ENCODE data around the gene FILIP1L.
A peak's percentile ranks its signal among the peaks of the same experiment; 100 is the strongest.

The FILIP1L gene

DNA sequence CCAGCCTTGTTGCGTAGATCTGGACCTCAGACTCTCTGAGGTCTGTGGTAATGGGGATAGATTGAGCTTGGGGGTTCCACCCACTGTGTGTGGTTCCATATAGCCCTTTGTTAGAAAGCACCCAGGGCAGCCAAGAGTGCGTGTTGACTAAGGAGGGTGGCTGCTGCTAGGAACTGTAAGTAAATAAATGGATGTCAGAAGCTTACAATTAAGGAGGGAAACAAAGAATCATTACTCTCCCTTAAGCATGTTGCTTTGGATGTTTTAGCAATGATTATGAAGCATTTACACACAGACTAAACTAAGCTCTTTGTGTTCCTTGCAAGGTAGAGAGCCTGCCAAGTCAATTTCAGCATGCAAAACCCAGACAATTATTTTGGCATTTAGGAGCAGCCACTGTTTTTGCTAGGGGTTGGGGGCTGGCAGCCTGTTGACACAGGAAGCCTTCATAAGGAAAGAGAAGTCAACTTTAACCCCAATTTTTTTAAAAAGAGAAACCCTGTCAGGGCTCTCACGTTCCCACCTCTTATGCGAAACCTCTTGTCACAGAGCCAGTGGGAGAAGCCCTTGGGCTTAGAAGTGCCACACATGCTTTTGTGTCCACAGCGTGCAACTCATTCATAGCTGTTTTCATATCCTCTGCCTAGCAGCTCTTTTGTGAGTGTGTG is 168.8 kb downstream of the FILIP1L start:
- DNase-seq, result peak; percentile 31

GRCh38 chr3:99943931-99944761 is 170.2 kb downstream of the FILIP1L start:
- DNase-seq, result no peak

GRCh38 chr3:99941211-99941610 is 173.1 kb downstream of the FILIP1L start:
- DNase-seq, result no peak

GRCh38 chr3:99940350-99940749 is 174.0 kb downstream of the FILIP1L start:
- DNase-seq, result no peak

DNA sequence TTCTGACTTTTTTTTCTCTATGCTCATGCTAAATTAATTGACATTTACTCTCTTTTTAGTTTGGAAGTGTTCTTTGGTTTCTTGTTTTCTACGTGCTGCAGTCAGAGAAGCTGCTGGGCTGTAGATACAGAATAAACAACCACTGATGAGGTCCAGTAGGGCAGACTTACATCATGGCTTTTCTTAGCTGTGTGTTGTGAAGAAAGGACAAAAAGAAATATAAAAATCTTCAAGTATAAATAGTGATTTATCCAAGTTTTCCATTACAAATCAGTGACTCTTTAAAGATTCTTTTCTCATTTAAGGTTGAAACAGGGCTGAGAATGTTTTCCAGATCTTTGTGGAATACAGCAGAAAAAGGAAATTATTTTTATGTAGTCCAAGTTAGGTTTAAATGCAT is 174.4 kb downstream of the FILIP1L start:
- no peak for DNase-seq

DNA sequence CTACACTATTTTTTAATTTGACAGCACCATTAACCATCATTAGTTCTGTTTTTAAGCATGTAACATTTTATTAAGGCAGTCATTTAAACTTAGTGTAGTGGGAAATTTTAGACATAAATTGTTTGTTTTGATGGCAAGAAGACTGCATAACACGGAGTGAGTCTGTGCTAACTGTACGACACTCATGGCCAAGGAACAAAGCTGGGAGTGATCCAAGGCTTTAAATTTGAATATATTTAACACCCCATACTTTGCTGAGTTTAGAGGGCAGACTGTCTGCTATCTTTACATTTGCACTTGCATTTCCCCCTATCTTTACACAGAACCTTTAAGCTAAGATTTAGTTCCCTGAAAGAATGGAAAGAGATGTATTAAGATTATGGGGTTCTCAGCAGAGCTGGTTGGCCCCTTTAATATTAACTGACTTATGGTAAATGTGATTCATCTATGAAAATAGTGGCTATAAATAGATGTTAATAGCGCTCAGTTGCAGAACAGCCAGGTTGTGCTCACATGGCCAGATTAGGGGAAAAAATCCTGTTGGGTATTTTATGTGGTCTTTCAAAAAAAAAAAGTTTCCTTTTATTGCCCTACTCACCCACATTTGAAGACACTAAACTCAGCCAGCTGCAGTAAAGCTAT is 175.9 kb downstream of the FILIP1L start:
- peak; percentile 76 for DNase-seq

DNA sequence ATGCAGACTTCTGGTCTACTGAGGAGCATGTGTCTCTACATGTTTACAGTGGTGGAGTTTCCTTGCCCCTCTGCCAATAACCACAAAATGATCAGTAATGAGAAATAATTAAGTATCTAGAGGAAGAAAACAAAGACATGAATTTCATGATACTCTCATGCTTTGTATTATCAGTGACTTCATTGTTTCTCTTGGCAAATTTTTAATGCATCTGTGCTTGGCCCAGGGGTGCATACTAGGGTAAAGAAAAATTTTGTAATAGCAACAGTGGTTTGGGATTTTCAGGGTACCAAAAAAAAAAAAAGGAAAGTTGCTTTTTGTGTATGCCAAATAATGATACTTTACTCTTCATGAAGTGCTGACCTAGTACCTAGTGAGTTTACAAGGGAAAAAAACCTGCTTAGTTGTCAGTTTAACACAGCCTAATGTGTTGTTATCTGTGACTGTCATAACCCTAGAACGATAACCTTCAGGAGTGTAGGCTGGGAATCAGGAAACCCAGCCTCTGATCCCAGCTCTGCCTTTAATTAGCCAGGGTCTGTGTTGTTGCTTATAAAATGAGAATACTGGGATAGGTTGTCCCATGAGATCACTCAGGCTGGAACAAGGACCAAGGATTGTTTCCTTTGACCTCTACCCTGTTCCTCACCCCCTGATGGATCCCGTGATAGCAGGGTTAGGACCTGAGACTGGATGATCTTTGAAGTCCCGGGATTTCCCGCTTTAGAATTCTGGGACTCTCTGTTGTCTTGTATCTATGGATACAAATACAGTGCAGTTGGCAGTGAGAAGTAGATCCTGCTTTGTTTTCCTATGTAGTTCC is 179.1 kb downstream of the FILIP1L start:
- DNase-seq, result no peak

DNA sequence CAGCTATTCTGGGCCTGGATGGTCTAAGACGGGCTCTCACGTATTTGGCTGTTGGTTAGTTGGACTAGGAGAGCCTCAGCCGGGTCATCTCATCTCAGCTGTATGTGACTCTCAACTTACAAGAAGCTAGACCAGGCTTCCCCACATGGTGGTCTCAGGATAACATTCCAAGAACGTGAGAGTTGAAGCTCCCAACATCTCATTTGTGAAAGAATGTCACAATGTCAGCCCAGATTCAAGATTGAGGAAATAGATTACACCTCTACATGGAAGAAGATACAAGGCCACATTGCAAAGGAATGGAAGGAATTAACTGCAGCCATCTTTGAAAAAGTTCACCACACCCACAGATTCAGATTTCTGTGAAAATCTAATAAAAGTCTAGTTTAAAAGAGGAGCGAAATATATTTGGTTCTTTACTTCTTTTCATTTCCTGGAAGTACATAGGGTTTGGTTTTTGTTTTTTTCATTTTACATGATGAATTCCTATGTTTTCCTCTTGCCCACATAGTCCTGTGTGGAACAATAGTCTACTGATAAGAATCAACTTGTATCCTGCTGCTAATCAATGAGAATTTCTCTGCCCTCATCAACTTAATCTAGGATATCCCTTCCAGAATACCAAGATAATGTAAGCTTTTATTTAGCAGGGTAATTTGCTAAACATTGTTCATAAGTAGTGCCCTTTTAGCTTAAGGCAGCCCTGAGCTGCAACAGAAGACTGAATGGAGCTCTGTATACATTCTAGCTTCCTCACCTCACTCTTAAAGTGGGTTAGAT is 180.1 kb downstream of the FILIP1L start:
- no peak for DNase-seq

- DNase-seq, result no peak
These were observed 183.2 kb downstream of the FILIP1L start for GRCh38 chr3:99931059-99931458.

DNA sequence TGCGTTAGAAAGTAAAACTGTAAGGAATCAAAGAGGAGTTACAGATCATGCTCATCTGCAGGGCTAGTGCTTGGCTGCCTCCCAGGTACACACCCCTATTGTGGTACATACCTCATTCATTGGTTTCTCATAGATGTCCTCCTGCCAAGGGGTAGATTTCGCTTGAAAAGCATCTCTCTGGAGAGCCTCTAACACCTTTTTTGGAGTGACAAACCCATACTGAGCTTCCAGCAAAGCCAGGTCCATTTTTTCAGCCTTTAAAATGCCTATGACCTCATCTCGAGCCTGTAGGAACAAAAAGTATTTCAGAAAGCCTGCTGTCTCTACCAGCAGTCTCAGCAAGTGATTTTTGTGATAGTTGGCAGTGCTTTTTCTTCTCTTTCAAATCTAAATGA is 184.6 kb downstream of the FILIP1L start:
- peak; percentile 86 for DNase-seq

DNA sequence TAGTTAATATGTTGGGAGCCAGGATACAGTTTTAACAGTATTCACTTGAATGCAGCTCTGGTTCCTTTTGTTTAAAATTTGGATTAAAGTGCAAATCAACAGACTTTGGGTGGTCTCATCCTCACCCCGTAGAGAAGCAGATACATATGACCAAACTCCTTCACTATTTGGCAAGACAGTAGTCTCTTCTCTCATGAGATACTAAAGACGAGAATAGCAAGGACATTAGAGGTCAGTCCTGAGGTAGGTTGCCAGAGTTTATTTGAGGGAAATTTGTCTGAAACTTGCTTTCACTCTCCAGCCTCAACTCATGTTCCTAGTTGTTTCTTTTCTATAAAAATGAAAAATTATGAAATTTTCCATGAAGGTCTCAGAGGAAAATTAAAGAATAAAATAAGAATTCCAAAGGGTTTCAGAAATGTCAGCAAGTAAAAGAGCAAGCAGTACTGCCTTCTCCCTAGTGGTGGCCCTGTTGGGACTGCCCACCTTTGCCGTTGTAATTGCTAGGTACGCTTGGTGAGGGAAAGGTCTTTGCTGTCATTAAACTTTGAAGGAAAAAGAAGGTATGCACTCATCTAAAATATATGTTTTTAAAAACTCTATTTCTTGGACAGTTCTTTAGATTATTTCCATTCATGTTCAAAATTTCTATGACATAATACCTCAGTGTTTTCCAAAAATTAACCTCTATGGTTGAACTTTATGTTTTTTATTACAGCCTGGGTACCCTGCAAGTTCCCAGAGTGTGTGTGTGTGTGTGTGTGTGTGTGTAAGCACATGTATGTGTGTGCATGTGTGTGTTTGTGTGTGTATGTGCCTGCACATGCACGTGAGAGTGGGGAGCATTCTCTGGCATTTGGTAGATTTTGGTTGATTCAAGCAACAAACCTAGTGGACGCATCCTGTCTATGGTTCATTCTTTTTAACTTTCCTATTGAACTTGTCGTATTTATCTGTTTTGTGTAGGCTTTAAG is 185.2 kb downstream of the FILIP1L start:
- DNase-seq, result no peak

DNA sequence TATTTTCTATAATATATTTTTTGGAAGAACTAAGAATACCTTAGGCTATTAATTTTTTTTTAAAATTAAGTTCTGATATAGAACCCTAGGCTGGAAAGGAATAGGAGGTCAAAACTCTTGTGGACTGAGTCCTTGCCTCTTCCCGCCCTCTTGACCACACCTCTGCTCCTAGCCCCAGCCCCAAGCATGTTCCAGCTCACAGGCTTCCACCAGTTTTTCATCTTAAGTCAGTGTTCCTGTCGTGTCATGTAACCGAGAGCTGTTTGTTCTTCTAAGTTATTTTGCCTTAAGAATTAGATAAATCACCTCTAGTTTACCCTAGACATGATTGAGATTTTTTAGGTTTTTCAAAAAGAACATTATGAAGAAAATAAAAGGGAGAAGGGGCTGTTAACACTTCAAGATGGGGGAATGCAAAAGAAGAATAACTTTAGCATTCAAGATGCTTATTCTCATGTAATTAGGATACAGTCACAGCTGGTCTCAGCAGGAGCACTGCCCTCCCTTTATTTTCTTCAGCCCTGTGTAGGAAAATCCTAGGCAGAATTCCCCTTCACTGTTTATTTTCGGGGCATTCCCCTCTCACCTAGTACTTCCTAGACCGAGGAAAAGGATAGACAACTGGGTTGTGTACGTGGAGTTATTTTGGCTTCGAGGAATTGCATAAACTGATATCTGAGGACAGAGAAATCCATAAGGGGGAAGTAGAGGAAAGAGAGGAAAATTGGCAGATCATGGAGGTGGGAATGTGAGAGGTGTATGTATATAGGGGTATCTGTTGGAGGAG is 186.4 kb downstream of the FILIP1L start:
- no peak for DNase-seq

DNA sequence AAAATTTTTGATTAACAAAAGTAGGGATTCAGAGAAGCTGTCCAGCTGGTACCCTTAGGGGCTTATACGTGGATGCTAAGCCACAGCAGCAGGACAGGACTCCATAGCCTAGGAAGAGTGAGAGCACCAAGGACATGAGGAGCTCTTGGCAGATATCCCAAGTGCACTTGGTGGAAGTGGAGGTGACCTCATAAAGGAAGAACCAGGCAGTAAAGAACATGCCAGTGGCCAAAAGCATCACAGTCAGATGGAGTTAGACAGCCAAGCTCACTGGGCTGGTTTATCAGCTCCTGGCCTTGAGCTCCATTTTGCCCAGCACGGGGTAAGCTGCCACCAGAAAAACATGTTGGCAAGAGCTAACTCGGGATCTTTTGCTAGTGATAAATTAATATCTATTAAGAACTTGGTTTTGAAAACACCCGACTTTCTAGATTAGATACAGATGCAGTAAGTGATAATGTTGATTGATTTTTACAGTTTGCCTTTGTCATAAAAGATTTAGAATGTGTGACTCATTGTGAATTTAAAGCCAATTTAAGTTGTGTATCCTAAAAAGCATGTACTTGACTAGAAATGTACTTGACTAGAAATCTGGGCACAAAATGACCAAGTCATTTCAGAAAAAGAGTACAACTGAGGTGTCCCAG is 188.6 kb downstream of the FILIP1L start:
- peak; percentile 87 for DNase-seq

GRCh38 chr3:99923873-99924272 is 190.4 kb downstream of the FILIP1L start:
- DNase-seq, result no peak

DNA sequence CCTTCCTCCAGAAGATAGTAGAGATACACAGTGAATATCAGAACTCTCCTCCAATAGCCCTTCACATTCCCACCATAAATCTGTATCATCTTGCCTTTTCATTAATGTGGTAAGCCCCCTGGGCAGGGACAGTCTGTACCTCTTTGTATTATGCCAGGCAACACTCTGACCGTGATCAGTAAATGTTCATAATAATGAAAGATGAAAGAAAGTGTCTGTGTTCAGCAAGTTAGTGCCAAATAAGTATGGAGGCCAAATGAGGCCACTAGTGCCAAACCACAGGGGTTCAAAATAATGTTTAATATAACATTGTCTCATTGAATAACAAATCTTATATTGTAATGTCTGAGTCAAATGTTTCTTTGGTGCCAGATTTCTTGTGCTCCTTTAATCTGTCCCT is 192.3 kb downstream of the FILIP1L start:
- DNase-seq, result peak; percentile 4

DNA sequence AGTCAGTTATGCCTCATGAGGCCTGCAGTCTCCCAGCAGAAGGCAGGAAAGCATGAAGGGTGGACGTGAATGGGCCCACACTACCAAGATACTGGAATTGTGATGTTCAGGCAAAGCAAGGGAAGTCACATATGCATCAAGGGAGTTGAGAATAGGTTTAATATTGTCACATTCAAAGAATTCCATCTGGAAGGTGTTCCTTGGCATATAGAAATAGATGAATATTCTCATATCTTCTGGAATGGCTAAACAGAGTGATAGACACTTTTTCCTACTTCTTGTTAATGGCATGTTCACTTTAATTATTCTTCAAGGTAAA is 193.0 kb downstream of the FILIP1L start:
- DNase-seq, result no peak

GRCh38 chr3:99920481-99921376 is 193.6 kb downstream of the FILIP1L start:
- DNase-seq, result peak; percentile 55

- no peak for DNase-seq
These were observed 194.6 kb downstream of the FILIP1L start for GRCh38 chr3:99919694-99920093.

GRCh38 chr3:99918715-99919114 is 195.6 kb downstream of the FILIP1L start:
- peak; percentile 19 for DNase-seq
